Measurements from ENCODE around the gene PRXL2A. TPM values are rescaled to one million over a fixed set of nuclear protein-coding genes. Genes with fewer than 3 reads are reported as not detected.

The PRXL2A gene
- total and polyA plus RNA-seq, 2 of the 4 experiments (the other 2 are of a cell fraction) = 0.90 to 0.92 TPM

DNA sequence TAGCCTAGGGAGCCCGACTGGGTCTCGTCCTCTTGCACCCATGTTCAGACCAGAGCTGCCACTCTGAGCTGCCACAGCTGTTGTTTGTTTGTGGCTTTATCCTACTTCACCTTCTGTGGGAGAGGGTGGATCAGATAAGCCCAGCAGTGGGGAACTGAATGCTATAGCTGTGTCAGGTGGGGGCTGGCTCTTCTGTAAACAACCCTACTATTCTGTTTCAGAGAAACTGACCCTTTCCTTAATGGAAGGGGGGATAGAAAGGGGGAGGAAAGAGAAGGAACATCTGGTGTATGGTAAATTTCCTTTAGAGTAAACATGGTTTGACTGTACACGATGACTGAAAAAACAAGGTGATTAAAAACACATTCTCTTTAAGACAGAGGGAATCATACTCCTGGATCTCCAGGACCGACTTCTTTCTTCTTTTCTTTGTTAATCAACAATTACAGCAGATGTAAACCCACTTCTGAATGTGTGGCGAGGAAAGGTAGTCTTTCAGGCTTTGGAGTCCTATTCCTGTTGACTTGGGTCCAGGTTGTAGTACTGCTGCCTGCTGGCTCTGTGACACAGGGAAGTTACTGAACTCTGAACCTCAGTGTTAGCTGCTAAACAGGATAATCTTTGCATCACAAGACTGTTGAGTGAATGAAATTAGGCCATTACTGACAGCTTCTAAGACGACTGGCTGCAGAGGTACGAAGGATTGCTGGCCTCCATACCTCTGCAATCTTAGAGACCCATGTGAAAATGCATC lies 6.0 kb downstream of the PRXL2A start (continued):
- TF ChIP-seq MXI1 (IDR thresholded peaks at IDR 0.05; ENCODE audit: borderline replicate concordance, low read depth, low read length) = no peak

DNA sequence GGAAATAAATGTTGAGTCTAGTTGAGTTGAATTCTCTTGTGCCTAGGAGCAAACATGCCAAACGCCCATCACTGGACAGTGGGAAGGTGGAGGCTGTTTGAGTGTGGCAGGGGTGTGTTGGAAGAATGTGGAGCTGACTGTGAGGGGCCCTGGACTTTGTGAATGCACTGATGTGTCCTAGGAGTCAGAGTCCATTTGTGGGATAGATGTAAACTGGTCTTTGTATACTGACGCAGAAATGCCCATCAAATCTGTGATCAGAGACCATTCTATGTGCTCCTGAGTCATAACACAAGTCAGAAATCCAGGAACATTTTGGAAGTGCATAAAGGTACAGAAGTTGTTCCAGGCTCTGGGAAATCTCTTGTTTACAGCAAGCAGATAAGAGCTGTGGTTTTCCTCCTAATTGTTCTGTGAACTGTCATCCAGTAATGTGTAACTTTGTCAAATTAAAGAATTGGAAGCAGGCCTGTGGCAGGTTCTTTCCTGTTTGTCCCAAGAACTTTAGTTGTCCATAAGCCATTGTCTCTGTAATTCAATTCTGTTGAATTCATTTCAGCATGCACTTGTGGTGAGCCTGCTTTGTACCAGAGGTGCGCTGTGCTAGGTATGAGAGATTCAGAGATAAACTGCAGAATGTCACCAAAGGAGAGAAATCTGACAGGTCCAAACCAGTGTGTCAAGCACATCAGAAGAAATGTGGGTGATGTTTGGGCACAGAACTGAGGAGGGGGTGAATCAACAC lies 7.6 kb downstream of the PRXL2A start:
- dilution Hi-C loops (cut with HindIII; ENCODE audit: low sequenced_read_pairs, unreplicated experiment) = no loop called here

More for the DNA sequence above, 7.6 kb downstream of the PRXL2A start:
- CTCF ChIA-PET = no interaction called here
- no peak overlapping the region for H3K18ac ChIP-seq (ENCODE audit: low read depth, low read length)
- no peak overlapping the region for H2BK120ac ChIP-seq (ENCODE audit: low read depth, low read length)
- peaks cover 3% of the 10 kb centered on the region; the same call in 1 of the 2 replicates for H3K27me3 ChIP-seq (ENCODE audit: control insufficient read depth, insufficient read depth, low read length)
- TF ChIP-seq MAZ (IDR thresholded peaks at IDR 0.05; ENCODE audit: borderline replicate concordance, low read depth, low read length) = no peak
- TF ChIP-seq, protein P1, sequence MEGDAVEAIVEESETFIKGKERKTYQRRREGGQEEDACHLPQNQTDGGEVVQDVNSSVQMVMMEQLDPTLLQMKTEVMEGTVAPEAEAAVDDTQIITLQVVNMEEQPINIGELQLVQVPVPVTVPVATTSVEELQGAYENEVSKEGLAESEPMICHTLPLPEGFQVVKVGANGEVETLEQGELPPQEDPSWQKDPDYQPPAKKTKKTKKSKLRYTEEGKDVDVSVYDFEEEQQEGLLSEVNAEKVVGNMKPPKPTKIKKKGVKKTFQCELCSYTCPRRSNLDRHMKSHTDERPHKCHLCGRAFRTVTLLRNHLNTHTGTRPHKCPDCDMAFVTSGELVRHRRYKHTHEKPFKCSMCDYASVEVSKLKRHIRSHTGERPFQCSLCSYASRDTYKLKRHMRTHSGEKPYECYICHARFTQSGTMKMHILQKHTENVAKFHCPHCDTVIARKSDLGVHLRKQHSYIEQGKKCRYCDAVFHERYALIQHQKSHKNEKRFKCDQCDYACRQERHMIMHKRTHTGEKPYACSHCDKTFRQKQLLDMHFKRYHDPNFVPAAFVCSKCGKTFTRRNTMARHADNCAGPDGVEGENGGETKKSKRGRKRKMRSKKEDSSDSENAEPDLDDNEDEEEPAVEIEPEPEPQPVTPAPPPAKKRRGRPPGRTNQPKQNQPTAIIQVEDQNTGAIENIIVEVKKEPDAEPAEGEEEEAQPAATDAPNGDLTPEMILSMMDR (conservative IDR thresholded peaks at IDR 0.05; ENCODE audit: low read depth, low read length) = no peak
- no peak for TF ChIP-seq MXI1 (IDR thresholded peaks at IDR 0.05; ENCODE audit: borderline replicate concordance, low read depth, low read length)
- TF ChIP-seq CEBPB (IDR thresholded peaks at IDR 0.05; ENCODE audit: low read depth, low read length) = no peak
- no peak for TF ChIP-seq SMC3 (IDR thresholded peaks at IDR 0.05; ENCODE audit: low read depth, low read length)
- TF ChIP-seq POLR2A (IDR thresholded peaks at IDR 0.05; ENCODE audit: low read depth, low read length) = no peak
- TF ChIP-seq BHLHE40 (IDR thresholded peaks at IDR 0.05; ENCODE audit: low read depth, low read length) = no peak
- no peak for TF ChIP-seq RAD21 (IDR thresholded peaks at IDR 0.05; ENCODE audit: low read length)
- TF ChIP-seq MAFK (IDR thresholded peaks at IDR 0.05; ENCODE audit: low read depth, low read length) = no peak
- TF ChIP-seq FOS (IDR thresholded peaks at IDR 0.05; ENCODE audit: low read depth, low read length) = no peak
- H3K9me1 ChIP-seq (ENCODE audit: insufficient read depth, low read length) = peaks cover 3% of the 10 kb centered on the region; the same call in 1 of the 2 replicates
- DNase-seq = no peak
- in situ Hi-C loops (cut with MboI; ENCODE audit: low sequenced_read_pairs) (no loop called here), intact Hi-C loops (cut with micrococcal nuclease) (no loop called here)
- H3K4me3 ChIP-seq (ENCODE audit: insufficient read depth, low read depth, low read length) = no peak overlapping the region
- POLR2A ChIA-PET (ENCODE audit: unreplicated experiment) = no interaction called here
- no peak overlapping the region for H3K56ac ChIP-seq (ENCODE audit: extremely low read depth, insufficient read depth, low read length)
- no peak overlapping the region for H2BK15ac ChIP-seq (ENCODE audit: low read depth, low read length)
- no peak overlapping the region for H3K27ac ChIP-seq (ENCODE audit: insufficient read depth, low read length)
- no peak for ATAC-seq (ENCODE audit: low read depth)
- no peak overlapping the region for H2AK9ac ChIP-seq (replicated peaks; ENCODE audit: low read depth, low read length, poor library complexity)
- 70% methylated on average over 2 of the region's 3 CpGs; no CpG with 5 or more reads in 1 of the 2 experiments for WGBS, 2 experiments (ENCODE audit: extremely low coverage in 2 of 2, insufficient read length in 1 of 2)
- H2BK5ac ChIP-seq (ENCODE audit: low read depth, low read length, poor library complexity, severe bottlenecking) = no peak overlapping the region
- BruUV-seq (replicated peaks) = no TSS peak
- no peak overlapping the region for H3K14ac ChIP-seq (replicated peaks; ENCODE audit: low read depth, low read length)
- H4K5ac ChIP-seq (ENCODE audit: low read depth, low read length) = no peak overlapping the region
- no peak overlapping the region for H2AK5ac ChIP-seq (ENCODE audit: low read depth, low read length)
- H2AFZ ChIP-seq (replicated peaks; ENCODE audit: low read length, poor library complexity) = no peak overlapping the region
- no peaks in the 10 kb centered on the region for H3K79me1 ChIP-seq (ENCODE audit: low read depth in 1 of 2, low read length in 2 of 2)
- H3K4ac ChIP-seq (ENCODE audit: low read depth, low read length) = no peak overlapping the region
- no peak overlapping the region for H3K23ac ChIP-seq (ENCODE audit: low read depth, low read length)
- no peak overlapping the region for H2BK20ac ChIP-seq (ENCODE audit: low read depth, low read length)
- H3K9ac ChIP-seq (ENCODE audit: low read depth, low read length) = no peak overlapping the region
- no peaks in the 10 kb centered on the region for H4K20me1 ChIP-seq (ENCODE audit: insufficient read depth, low read length)
- peaks cover 3% of the 10 kb centered on the region; the same call in 1 of the 2 replicates for H3K4me1 ChIP-seq (ENCODE audit: control insufficient read depth, insufficient read depth, low read length)
- H4K91ac ChIP-seq (ENCODE audit: insufficient read depth, low read depth, low read length) = no peak overlapping the region
- no peaks in the 10 kb centered on the region for H3K36me3 ChIP-seq (ENCODE audit: control insufficient read depth, insufficient read depth, low read length)
- no peak overlapping the region for H4K8ac ChIP-seq (ENCODE audit: low read depth in 2 of 2, low read length in 2 of 2)
- no peaks in the 10 kb centered on the region for H3K9me3 ChIP-seq (ENCODE audit: control insufficient read depth, insufficient read depth, low read length)
- H3K4me2 ChIP-seq (ENCODE audit: low read depth, low read length) = no peak overlapping the region

All from IMR-90 (cell line).